IMR-90 (cell line): ENCODE results near the gene ERCC6. TPM values are rescaled to one million over a fixed set of nuclear protein-coding genes. Genes with fewer than 3 reads are reported as not detected.

Source experiments
- ATAC-seq: fragments of 200-7000 bp; cut with Tn5 transposase; 2 replicates; pipeline ENCODE4 v1.9.1; 2020; ENCODE audit warnings: low read depth, mild to moderate bottlenecking, moderate library complexity
- BruUV-seq: library from RNA; stranded (reverse); fragments of 400-500 nt; replicated peaks from 2 replicates; lab custom pipeline; 2021; lab: Mats Ljungman, UMichigan
- CTCF ChIA-PET: fragments of 300-600 bp; formaldehyde crosslinking; extraction: SDS; loops from one replicate; lab custom pipeline; 2021; ENCODE audit warnings: antibody characterized with exemption; lab: Yijun Ruan, JAX
- POLR2A ChIA-PET: fragments of 300-600 bp; sonication (Branson Sonifier 250); formaldehyde crosslinking; loops from one replicate; lab custom pipeline; 2022; ENCODE audit warnings: antibody characterized with exemption; ENCODE audit not compliant: unreplicated experiment; lab: Charles Lee
- DNase-seq: peaks from one replicate; pipeline ENCODE4 v3.0.0; 2013
- H2AFZ ChIP-seq: replicated peaks from 2 replicates; pipeline ENCODE3; 2013; ENCODE audit warnings: low read length, mild to moderate bottlenecking; ENCODE audit not compliant: poor library complexity
- H2AK5ac ChIP-seq: 2 replicates; pipeline ENCODE4 v1.6.1; 2013; ENCODE audit warnings: low read depth, low read length, inconsistent platforms
- H2AK9ac ChIP-seq: replicated peaks from 2 replicates; pipeline ENCODE3; 2013; ENCODE audit warnings: mild to moderate bottlenecking, low read depth, low read length, moderate library complexity; ENCODE audit not compliant: poor library complexity
- H2BK120ac ChIP-seq: 2 replicates; pipeline ENCODE4 v1.6.1; 2013; ENCODE audit warnings: low read depth, low read length, inconsistent platforms
- H2BK15ac ChIP-seq: 3 replicates; pipeline ENCODE4 v1.6.1; 2013; ENCODE audit warnings: low read depth, low read length, inconsistent platforms
- H2BK20ac ChIP-seq: 2 replicates; pipeline ENCODE4 v1.6.1; 2013; ENCODE audit warnings: low read depth, mild to moderate bottlenecking, inconsistent platforms, low read length, moderate library complexity
- H2BK5ac ChIP-seq: 2 replicates; pipeline ENCODE4 v1.6.1; 2013; ENCODE audit warnings: mild to moderate bottlenecking, low read depth, low read length, inconsistent platforms; ENCODE audit not compliant: poor library complexity, severe bottlenecking
- H3K14ac ChIP-seq: replicated peaks from 2 replicates; pipeline ENCODE4 v1.6.1; 2013; ENCODE audit warnings: low read depth, low read length, inconsistent platforms
- H3K18ac ChIP-seq: 2 replicates; pipeline ENCODE4 v1.6.1; 2013; ENCODE audit warnings: low read depth, low read length, control low read depth
- H3K23ac ChIP-seq: 2 replicates; pipeline ENCODE4 v1.6.1; 2013; ENCODE audit warnings: low read depth, low read length, inconsistent platforms
- H3K27ac ChIP-seq: 2 replicates; pipeline ENCODE4 v1.5.1; 2013; ENCODE audit warnings: mild to moderate bottlenecking, control low read depth, low read length; ENCODE audit not compliant: insufficient read depth
- H3K27me3 ChIP-seq: 2 replicates; pipeline ENCODE4 v1.6.1; 2013; ENCODE audit warnings: low read length; ENCODE audit not compliant: control insufficient read depth, insufficient read depth
- H3K36me3 ChIP-seq: 2 replicates; pipeline ENCODE4 v1.6.1; 2013; ENCODE audit warnings: low read length, mixed read lengths; ENCODE audit not compliant: control insufficient read depth, insufficient read depth
- H3K4ac ChIP-seq: 2 replicates; pipeline ENCODE4 v1.6.1; 2013; ENCODE audit warnings: low read depth, low read length, inconsistent platforms
- H3K4me1 ChIP-seq: 2 replicates; pipeline ENCODE4 v1.6.1; 2013; ENCODE audit warnings: low read length, mixed read lengths; ENCODE audit not compliant: control insufficient read depth, insufficient read depth
- H3K4me2 ChIP-seq: 2 replicates; pipeline ENCODE4 v1.6.1; 2013; ENCODE audit warnings: low read depth, mild to moderate bottlenecking, control low read depth, low read length, moderate library complexity
- H3K4me3 ChIP-seq: 2 replicates; pipeline ENCODE4 v1.5.1; 2013; ENCODE audit warnings: low read depth, mild to moderate bottlenecking, control low read depth, low read length, moderate library complexity; ENCODE audit not compliant: insufficient read depth
- H3K56ac ChIP-seq: 2 replicates; pipeline ENCODE4 v1.6.1; 2013; ENCODE audit warnings: low read length, inconsistent platforms; ENCODE audit not compliant: insufficient read depth; ENCODE audit errors: extremely low read depth
- H3K79me1 ChIP-seq, 2 experiments: 2 replicates each; pipeline ENCODE4 v1.6.1; 2013; ENCODE audit warnings: low read length in 2 of 2, inconsistent platforms in 1 of 2, low read depth in 1 of 2
- H3K9ac ChIP-seq: 2 replicates; pipeline ENCODE4 v1.6.1; 2013; ENCODE audit warnings: low read depth, low read length, control low read depth
- H3K9me1 ChIP-seq: 2 replicates; pipeline ENCODE4 v1.6.1; 2013; ENCODE audit warnings: low read length, inconsistent platforms; ENCODE audit not compliant: insufficient read depth
- H3K9me3 ChIP-seq: 2 replicates; pipeline ENCODE4 v1.6.1; 2013; ENCODE audit warnings: low read length; ENCODE audit not compliant: control insufficient read depth, insufficient read depth
- H4K20me1 ChIP-seq: 2 replicates; pipeline ENCODE4 v1.6.1; 2013; ENCODE audit warnings: low read length, inconsistent platforms; ENCODE audit not compliant: insufficient read depth
- H4K5ac ChIP-seq: 2 replicates; pipeline ENCODE4 v1.6.1; 2013; ENCODE audit warnings: mild to moderate bottlenecking, low read depth, low read length, control low read depth
- H4K8ac ChIP-seq, 2 experiments: 2 replicates each; pipeline ENCODE4 v1.6.1; 2013; ENCODE audit warnings: low read depth in 2 of 2, low read length in 2 of 2, control low read depth in 1 of 2, inconsistent platforms in 1 of 2
- H4K91ac ChIP-seq: 2 replicates; pipeline ENCODE4 v1.6.1; 2013; ENCODE audit warnings: low read depth, low read length, inconsistent platforms; ENCODE audit not compliant: insufficient read depth
- BHLHE40 ChIP-seq: fragments of 150-350 bp; IDR thresholded peaks from 2 replicates; pipeline ENCODE4 v1.6.1; 2016; ENCODE audit warnings: mild to moderate bottlenecking, low read depth, low read length
- CEBPB ChIP-seq: IDR thresholded peaks from 2 replicates; pipeline ENCODE4 v1.6.1; 2012; ENCODE audit warnings: low read depth, low read length, improper control_type of control experiment
- CHD1 ChIP-seq: IDR thresholded peaks from 2 replicates; pipeline ENCODE4 v1.6.1; 2012; ENCODE audit warnings: low read depth, low read length, improper control_type of control experiment
- FOS ChIP-seq: fragments of 150-350 bp; IDR thresholded peaks from 2 replicates; pipeline ENCODE4 v1.6.1; 2016; ENCODE audit warnings: low read depth, low read length
- MAFK ChIP-seq: IDR thresholded peaks from 2 replicates; pipeline ENCODE4 v1.6.1; 2012; ENCODE audit warnings: low read depth, low read length, improper control_type of control experiment
- MAZ ChIP-seq: IDR thresholded peaks from 2 replicates; pipeline ENCODE4 v1.6.1; 2012; ENCODE audit warnings: low read depth, mild to moderate bottlenecking, low read length, improper control_type of control experiment, moderate library complexity, borderline replicate concordance
- MXI1 ChIP-seq: IDR thresholded peaks from 2 replicates; pipeline ENCODE4 v1.6.1; 2012; ENCODE audit warnings: low read depth, mild to moderate bottlenecking, low read length, moderate library complexity, borderline replicate concordance
- NFE2L2 ChIP-seq: fragments of 150-350 bp; IDR thresholded peaks from 2 replicates; pipeline ENCODE4 v1.6.1; 2016; ENCODE audit warnings: low read depth, mild to moderate bottlenecking, low read length
- POLR2A ChIP-seq: IDR thresholded peaks from 2 replicates; pipeline ENCODE4 v1.6.1; 2012; ENCODE audit warnings: mild to moderate bottlenecking, low read depth, low read length
- RAD21 ChIP-seq: IDR thresholded peaks from 2 replicates; pipeline ENCODE4 v1.6.1; 2012; ENCODE audit warnings: low read length, improper control_type of control experiment
- RCOR1 ChIP-seq: IDR thresholded peaks from 2 replicates; pipeline ENCODE4 v1.6.1; 2012; ENCODE audit warnings: mild to moderate bottlenecking, low read length, improper control_type of control experiment; ENCODE audit not compliant: insufficient replicate concordance
- RFX5 ChIP-seq: IDR thresholded peaks from 2 replicates; pipeline ENCODE4 v1.8.0; 2012; ENCODE audit warnings: low read depth, mild to moderate bottlenecking, low read length, moderate library complexity
- SMC3 ChIP-seq: fragments of 150-350 bp; IDR thresholded peaks from 2 replicates; pipeline ENCODE4 v1.6.1; 2016; ENCODE audit warnings: low read depth, mild to moderate bottlenecking, antibody characterized with exemption, low read length, moderate library complexity
- WGBS, 2 experiments: methylation state at CpG; one replicate each; pipeline versions ENCODE4 v1.1.5 to v1.1.7; 2013; ENCODE audit warnings: missing lambda C conversion rate in 2 of 2; ENCODE audit not compliant: insufficient read length in 1 of 2; ENCODE audit errors: extremely low coverage in 2 of 2; 5-methylcytosine and 5-hydroxymethylcytosine counted together
- dilution Hi-C: fragments of 300-500 bp; cut with HindIII; formaldehyde crosslinking; loops from one replicate; pipeline ENCODE4 v1.14.3; 2018; ENCODE audit warnings: low sequenced_read_pairs; ENCODE audit not compliant: unreplicated experiment
- in situ Hi-C: fragments of 300-500 bp; cut with MboI; formaldehyde crosslinking; loops from 3 replicates; pipeline ENCODE4 v1.14.3; 2019; ENCODE audit warnings: low sequenced_read_pairs, inconsistent platforms, mixed read lengths
- intact Hi-C: fragments of 100-400 bp; cut with micrococcal nuclease; formaldehyde crosslinking; loops from 2 replicates; pipeline ENCODE4 v1.10.0; 2022
- polyA plus RNA-seq, 3 experiments: library from polyadenylated mRNA; depleted of rRNA; stranded (reverse); fragments of >200 nt; gene quantifications; 2 replicates each; pipeline ENCODE4 v1.2.3, GENCODE V29; 2012; ENCODE audit warnings: low replicate concordance in 1 of 3
- total RNA-seq: library from RNA; depleted of rRNA; stranded (reverse); fragments of >200 nt; gene quantifications from 2 replicates; pipeline ENCODE4 v1.2.3, GENCODE V29; 2012
- TF ChIP-seq, protein P1 (sequence below): conservative IDR thresholded peaks from 2 replicates; pipeline ENCODE4 v1.5.1; 2012; ENCODE audit warnings: mild to moderate bottlenecking, low read depth, low read length, improper control_type of control experiment
- TF ChIP-seq, protein P2 (sequence below): fragments of 150-350 bp; IDR thresholded peaks from 2 replicates; pipeline ENCODE4 v1.6.1; 2017; ENCODE audit warnings: mild to moderate bottlenecking, antibody characterized with exemption, low read length, low read depth
- TF ChIP-seq, protein P3 (sequence below): fragments of 150-350 bp; IDR thresholded peaks from 2 replicates; pipeline ENCODE4 v1.6.1; 2016; ENCODE audit warnings: low read depth, mild to moderate bottlenecking, low read length, moderate library complexity, borderline replicate concordance

ERCC6 gene
- total and polyA plus RNA-seq, 2 of the 4 experiments (the other 2 are of a cell fraction) = 7.3 to 14.9 TPM

- no peak overlapping the region for H3K4me3 ChIP-seq
- no peak overlapping the region for H4K5ac ChIP-seq
- no peaks in the 10 kb centered on the region; the same call in 1 of the 2 replicates for H3K9me3 ChIP-seq
- BruUV-seq = no TSS peak
- H3K27me3 ChIP-seq = no peaks in the 10 kb centered on the region
- H3K4ac ChIP-seq = no peak overlapping the region
- H3K23ac ChIP-seq = no peak overlapping the region
- H3K4me1 ChIP-seq = peaks cover 7% of the 10 kb centered on the region; the same call in 1 of the 2 replicates
- intact Hi-C loops (no loop called here), dilution Hi-C loops (no loop called here), in situ Hi-C loops (no loop called here)
- H3K27ac ChIP-seq = no peak overlapping the region
- no peak overlapping the region for H2BK20ac ChIP-seq
- H2BK15ac ChIP-seq = no peak overlapping the region
- peak; percentile 89 for ATAC-seq
- peak; percentile 81 for DNase-seq
- WGBS, 2 experiments = no CpG with 5 or more reads among the region's 2 CpGs
- H2AK9ac ChIP-seq = no peak overlapping the region
- H2AFZ ChIP-seq = no peak overlapping the region
- POLR2A ChIA-PET = no interaction called here
- no peaks in the 10 kb centered on the region for H3K79me1 ChIP-seq
- H2BK120ac ChIP-seq = no peak overlapping the region
- no peak overlapping the region; a peak in 1 of 4 replicates for H4K8ac ChIP-seq
- H3K9me1 ChIP-seq = no peaks in the 10 kb centered on the region
- no peak overlapping the region for H3K18ac ChIP-seq
- no peak overlapping the region for H3K56ac ChIP-seq
- H3K14ac ChIP-seq = no peak overlapping the region
- H2BK5ac ChIP-seq = peak overlapping the region; percentile 28
- CTCF ChIA-PET = interaction anchor here (0.7 to 1.0 kb wide), 4 partner anchors 9 to 439 kb away, joined by 3 to 13 read pairs (median 4); partner anchors contain the start of gene ERCC6
- no peaks in the 10 kb centered on the region for H4K20me1 ChIP-seq
- H3K4me2 ChIP-seq = no peak overlapping the region; the same call in 1 of the 2 replicates
- no peak overlapping the region for H2AK5ac ChIP-seq
- no peaks in the 10 kb centered on the region for H3K36me3 ChIP-seq
- no peak overlapping the region for H4K91ac ChIP-seq
- TF ChIP-seq RCOR1 (no peak), RAD21 (no peak), MAFK (no peak), SMC3 (no peak), MXI1 (no peak), CHD1 (no peak), MAZ (no peak), NFE2L2 (no peak), FOS (no peak), CEBPB (no peak), BHLHE40 (no peak), POLR2A (no peak), RFX5 (no peak)
- TF ChIP-seq, protein P1, sequence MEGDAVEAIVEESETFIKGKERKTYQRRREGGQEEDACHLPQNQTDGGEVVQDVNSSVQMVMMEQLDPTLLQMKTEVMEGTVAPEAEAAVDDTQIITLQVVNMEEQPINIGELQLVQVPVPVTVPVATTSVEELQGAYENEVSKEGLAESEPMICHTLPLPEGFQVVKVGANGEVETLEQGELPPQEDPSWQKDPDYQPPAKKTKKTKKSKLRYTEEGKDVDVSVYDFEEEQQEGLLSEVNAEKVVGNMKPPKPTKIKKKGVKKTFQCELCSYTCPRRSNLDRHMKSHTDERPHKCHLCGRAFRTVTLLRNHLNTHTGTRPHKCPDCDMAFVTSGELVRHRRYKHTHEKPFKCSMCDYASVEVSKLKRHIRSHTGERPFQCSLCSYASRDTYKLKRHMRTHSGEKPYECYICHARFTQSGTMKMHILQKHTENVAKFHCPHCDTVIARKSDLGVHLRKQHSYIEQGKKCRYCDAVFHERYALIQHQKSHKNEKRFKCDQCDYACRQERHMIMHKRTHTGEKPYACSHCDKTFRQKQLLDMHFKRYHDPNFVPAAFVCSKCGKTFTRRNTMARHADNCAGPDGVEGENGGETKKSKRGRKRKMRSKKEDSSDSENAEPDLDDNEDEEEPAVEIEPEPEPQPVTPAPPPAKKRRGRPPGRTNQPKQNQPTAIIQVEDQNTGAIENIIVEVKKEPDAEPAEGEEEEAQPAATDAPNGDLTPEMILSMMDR = no peak
- TF ChIP-seq, protein P2, sequence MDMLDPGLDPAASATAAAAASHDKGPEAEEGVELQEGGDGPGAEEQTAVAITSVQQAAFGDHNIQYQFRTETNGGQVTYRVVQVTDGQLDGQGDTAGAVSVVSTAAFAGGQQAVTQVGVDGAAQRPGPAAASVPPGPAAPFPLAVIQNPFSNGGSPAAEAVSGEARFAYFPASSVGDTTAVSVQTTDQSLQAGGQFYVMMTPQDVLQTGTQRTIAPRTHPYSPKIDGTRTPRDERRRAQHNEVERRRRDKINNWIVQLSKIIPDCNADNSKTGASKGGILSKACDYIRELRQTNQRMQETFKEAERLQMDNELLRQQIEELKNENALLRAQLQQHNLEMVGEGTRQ = no peak
- TF ChIP-seq, protein P3, sequence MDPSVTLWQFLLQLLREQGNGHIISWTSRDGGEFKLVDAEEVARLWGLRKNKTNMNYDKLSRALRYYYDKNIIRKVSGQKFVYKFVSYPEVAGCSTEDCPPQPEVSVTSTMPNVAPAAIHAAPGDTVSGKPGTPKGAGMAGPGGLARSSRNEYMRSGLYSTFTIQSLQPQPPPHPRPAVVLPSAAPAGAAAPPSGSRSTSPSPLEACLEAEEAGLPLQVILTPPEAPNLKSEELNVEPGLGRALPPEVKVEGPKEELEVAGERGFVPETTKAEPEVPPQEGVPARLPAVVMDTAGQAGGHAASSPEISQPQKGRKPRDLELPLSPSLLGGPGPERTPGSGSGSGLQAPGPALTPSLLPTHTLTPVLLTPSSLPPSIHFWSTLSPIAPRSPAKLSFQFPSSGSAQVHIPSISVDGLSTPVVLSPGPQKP = no peak
- no peak overlapping the region for H3K9ac ChIP-seq
Measured at GRCh38 chr10:49552277-49552676, 13.4 kb upstream of the ERCC6 start.
